Heart left ventricle (tissue), 16 donors: ENCODE data around the gene GGACT. TPM values are rescaled to one million over a fixed set of nuclear protein-coding genes. Genes with fewer than 3 reads are reported as not detected.
"Not testable (repeated sequence)": the region's sequence is repeated elsewhere in the genome, so short reads cannot be mapped to it uniquely, and the experiment has no call there.

Experiments
- ATAC-seq, 4 donors: fragments of 200-7000 bp; cut with Tn5 transposase; one replicate each; pipeline ENCODE4 v1.9.1; 2020 to 2022; ENCODE audit warnings: moderate library complexity in 4 of 4, mild to moderate bottlenecking in 3 of 4, moderate number of reproducible peaks in 1 of 4
- DNase-seq, 5 donors: peaks; one replicate each; pipeline ENCODE4 v3.0.0-alpha.2; 2020
- H3K27ac ChIP-seq, 12 donors: fragments of 200-600 bp; sonication (generic) in 4 of 12; one replicate each; pipeline versions ENCODE4 v1.5.0 to v1.8.0; 2016 to 2022; ENCODE audit warnings: mild to moderate bottlenecking in 2 of 12
- H3K27me3 ChIP-seq, 9 donors: fragments of 200-600 bp; sonication (generic) in 2 of 9; one replicate each; pipeline versions ENCODE4 v1.5.1 to v1.8.0; 2016 to 2022; ENCODE audit warnings: mild to moderate bottlenecking in 3 of 9
- H3K36me3 ChIP-seq, 9 donors: fragments of 200-600 bp; sonication (generic) in 2 of 9; one replicate each; pipeline versions ENCODE4 v1.5.0 to v1.8.0; 2018 to 2022; ENCODE audit warnings: mild to moderate bottlenecking in 2 of 9
- H3K4me1 ChIP-seq, 12 donors: fragments of 200-600 bp; sonication (generic) in 4 of 12; one replicate each; pipeline versions ENCODE4 v1.5.0 to v1.8.0; 2016 to 2022; ENCODE audit warnings: mild to moderate bottlenecking in 3 of 12
- H3K4me3 ChIP-seq, 12 donors: fragments of 200-600 bp; sonication (generic) in 4 of 12; one replicate each; pipeline versions ENCODE4 v1.5.0 to v1.8.0; 2017 to 2022; ENCODE audit warnings: mild to moderate bottlenecking in 9 of 12, moderate library complexity in 4 of 12
- H3K9me3 ChIP-seq, 12 donors: fragments of 200-600 bp; sonication (generic) in 4 of 12; one replicate each; pipeline versions ENCODE4 v1.5.0 to v1.8.0; 2016 to 2022; ENCODE audit warnings: mild to moderate bottlenecking in 1 of 12
- CTCF ChIP-seq, 12 donors: fragments of 200-600 bp; sonication (generic) in 4 of 12; IDR thresholded peaks; one replicate each; pipeline versions ENCODE4 v1.5.0 to v1.8.0; 2018 to 2022; ENCODE audit warnings: antibody characterized with exemption in 12 of 12, mild to moderate bottlenecking in 5 of 12
- POLR2A ChIP-seq, 2 donors: fragments of 450-650 bp; IDR thresholded peaks; one replicate each; pipeline ENCODE4 v1.6.1; 2017; ENCODE audit warnings: antibody characterized with exemption in 2 of 2, mild to moderate bottlenecking in 2 of 2, moderate library complexity in 2 of 2
- WGBS, 4 donors: extraction: QIAGEN DNeasy Blood & Tissue Kit in 2 of 4; methylation state at CpG; one replicate each; pipeline versions ENCODE4 v1.1.5 to v1.1.7; 2013 to 2018; 5-methylcytosine and 5-hydroxymethylcytosine counted together
- intact Hi-C, 10 donors: fragments of 100-400 bp; cut with DNase I; formaldehyde crosslinking; loops; one replicate each; pipeline versions ENCODE4 v1.11.1 to v1.14.2; 2022
- polyA plus RNA-seq, 2 donors: library from polyadenylated mRNA; stranded (reverse); fragments of 200-250 nt; gene quantifications; one replicate each; pipeline ENCODE4 v1.2.3, GENCODE V29; 2013
- total RNA-seq, 9 donors: library from RNA; depleted of rRNA in 2 of 9; stranded (reverse); fragments of >200 nt in 2 of 9; fragmentation: NEBNext Ultra II Directional in 3 of 9; extraction: Animal tissue kit (Norgen Biotek cat#: 25700) in 3 of 9; gene quantifications; one replicate each; pipeline versions ENCODE4 v1.1.0 to v1.2.4, GENCODE V29; 2016 to 2023
- donor health status: ischemic (EF 13 %, LVEDD 7.1; RV severe dilation, severe dysfunction).
- donor health status: healthy with polysubstance abuse.
- donor health status: DM: no; HTN: yes; CAD: no.
- donor health status: DM: no; HTN: no; CAD: no.
- donor health status: ischemic (EF 25% LVEDD 6.9; RV normal size, moderate dysfunction).
- donor health status: ischemic (EF 25% LVEDD 5.7; RV mildly dilated, moderate dysfunction).
- donor health status: healthy.
- donor health status: DM: yes; HTN: yes; CAD: no.
- donor health status: ischemic (EF 35%, LVEDD 5.7; RV mildly dilated, moderate dysfunction).
- donor health status: nonischemic (EF 11% LVEDD 7.7; RV severe dilation, severe dysfunction).
- donor health status: DM: yes; HTN: yes; CAD: no.
- donor health status: PGD.
- donor health status: ischemic (EF 29% LVEDD 5.4; RV normal size, mild dysfunction).
- donor health status: nonischemic (EF 23%, LVEDD 6.1; RV moderate dilation, normal function).

The GGACT gene
- total and polyA plus RNA-seq, 11 donors, result 0.34 to 3.9 (median 1.3) TPM

GRCh38 chr13:100627120-100627519 is 38.5 kb upstream of the GGACT start:
- intact Hi-C loops, result no loop called here
- Histone ChIP-seq H3K36me3 (peaks cover 0 to 82% (median 54%) of the 10 kb centered on the region in 9 donors), H3K27me3 (no peaks in the 10 kb centered on the region), H3K27ac (no peak overlapping the region), H3K9me3 (no peaks in the 10 kb centered on the region), H3K4me3 (no peak overlapping the region), H3K4me1 (no peaks in the 10 kb centered on the region)
- no peak for DNase-seq
- TF ChIP-seq CTCF (IDR thresholded peaks at IDR 0.05) (no peak), POLR2A (IDR thresholded peaks at IDR 0.05) (no peak)
- WGBS, 4 donors, result 92 to 95% (median 93%) methylated on average over 10 to 15 of the region's 15 CpGs
- no peak for ATAC-seq

- ATAC-seq (no peak), DNase-seq (no peak)
- Histone ChIP-seq H3K4me3 (no peak overlapping the region), H3K27me3 (no peaks in the 10 kb centered on the region), H3K9me3 (no peaks in the 10 kb centered on the region), H3K27ac (no peak overlapping the region), H3K4me1 (no peaks in the 10 kb centered on the region), H3K36me3 (peaks cover 0 to 75% (median 49%) of the 10 kb centered on the region in 9 donors)
- no peak for TF ChIP-seq POLR2A (IDR thresholded peaks at IDR 0.05)
- no peak for TF ChIP-seq CTCF (IDR thresholded peaks at IDR 0.05)
- 89 to 92% (median 90%) methylated on average over 9 of the region's 9 CpGs for WGBS, 4 donors
- intact Hi-C loops, result no loop called here
Measured at GRCh38 chr13:100625447-100625846, 36.9 kb upstream of the GGACT start.

- DNase-seq, result no peak
Measured at GRCh38 chr13:100620792-100621191, 32.2 kb upstream of the GGACT start.

GRCh38 chr13:100619940-100620339 is 31.4 kb upstream of the GGACT start:
- no peak overlapping the region for H3K4me3 ChIP-seq
- intact Hi-C loops, result no loop called here
- ATAC-seq (no peak), DNase-seq (no peak)
- no peak for TF ChIP-seq POLR2A (IDR thresholded peaks at IDR 0.05)
- no peak for TF ChIP-seq CTCF (IDR thresholded peaks at IDR 0.05)
- H3K36me3 ChIP-seq, result peaks cover 0 to 33% (median 12%) of the 10 kb centered on the region in 9 donors
- H3K4me1 ChIP-seq, result no peaks in the 10 kb centered on the region
- no peaks in the 10 kb centered on the region for H3K27me3 ChIP-seq
- WGBS, 4 donors, result 91 to 99% (median 95%) methylated on average over 2 of the region's 2 CpGs
- no peak overlapping the region for H3K27ac ChIP-seq
- peaks cover 0 to 4% (median 0%) of the 10 kb centered on the region in 12 donors for H3K9me3 ChIP-seq

More at GRCh38 chr13:100620792-100621191, 32.2 kb upstream of the GGACT start:
- H3K36me3 ChIP-seq, result peaks cover 0 to 42% (median 20%) of the 10 kb centered on the region in 9 donors
- no peaks in the 10 kb centered on the region for H3K27me3 ChIP-seq
- intact Hi-C loops, result no loop called here
- WGBS, 4 donors, result 81 to 85% (median 83%) methylated on average over 4 of the region's 4 CpGs
- H3K27ac ChIP-seq, result no peak overlapping the region
- no peak for TF ChIP-seq POLR2A (IDR thresholded peaks at IDR 0.05)
- no peak for TF ChIP-seq CTCF (IDR thresholded peaks at IDR 0.05)
- no peak overlapping the region for H3K4me3 ChIP-seq
- peaks cover 0 to 4% (median 0%) of the 10 kb centered on the region in 12 donors for H3K9me3 ChIP-seq
- H3K4me1 ChIP-seq, result no peaks in the 10 kb centered on the region
- ATAC-seq, result no peak

- H3K4me3 ChIP-seq, intact Hi-C loops, H3K27ac ChIP-seq, DNase-seq, H3K9me3 ChIP-seq, ATAC-seq, H3K27me3 ChIP-seq, H3K4me1 ChIP-seq: not testable (repeated sequence)
- 96 to 99% (median 98%) methylated on average over 14 to 22 of the region's 24 CpGs for WGBS, 4 donors
- peaks cover 0 to 23% (median 3%) of the 10 kb centered on the region in 9 donors for H3K36me3 ChIP-seq
Measured at GRCh38 chr13:100618897-100619296, 30.3 kb upstream of the GGACT start.
